ENCODE data around the gene CHD1. TPM values are rescaled to one million over a fixed set of nuclear protein-coding genes. Genes with fewer than 3 reads are reported as not detected.

Gene CHD1
- polyA plus RNA-seq, 1 experiment: 26.4 TPM

DNA sequence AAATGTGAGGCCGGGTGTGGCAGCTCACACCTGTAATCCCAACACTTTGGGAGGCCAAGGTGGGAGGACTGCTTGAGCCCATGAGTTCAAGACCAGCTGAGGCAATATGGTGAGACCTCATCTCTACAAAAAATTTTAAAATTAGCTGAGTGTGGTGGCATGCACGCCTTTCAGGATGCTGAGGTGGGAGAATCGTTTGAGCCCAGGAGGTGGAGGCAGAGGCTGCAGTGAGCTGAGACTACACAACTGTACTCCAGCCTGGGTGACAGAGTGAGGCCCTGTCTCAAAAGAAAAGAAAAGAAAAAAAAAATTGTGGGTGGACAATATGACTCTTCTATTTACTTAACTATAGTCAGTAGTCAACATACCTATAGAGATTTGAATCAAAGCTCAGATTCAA lies 4.8 kb downstream of the CHD1 start:
- CTCF ChIA-PET: interaction anchor here (1.0 to 3.3 kb wide), 2 partner anchors 17 to 109 kb away, joined by 3 to 14 read pairs; no protein-coding TSS in a partner anchor
- no peak for DNase-seq (ENCODE audit: low read depth, low spot score)

DNA sequence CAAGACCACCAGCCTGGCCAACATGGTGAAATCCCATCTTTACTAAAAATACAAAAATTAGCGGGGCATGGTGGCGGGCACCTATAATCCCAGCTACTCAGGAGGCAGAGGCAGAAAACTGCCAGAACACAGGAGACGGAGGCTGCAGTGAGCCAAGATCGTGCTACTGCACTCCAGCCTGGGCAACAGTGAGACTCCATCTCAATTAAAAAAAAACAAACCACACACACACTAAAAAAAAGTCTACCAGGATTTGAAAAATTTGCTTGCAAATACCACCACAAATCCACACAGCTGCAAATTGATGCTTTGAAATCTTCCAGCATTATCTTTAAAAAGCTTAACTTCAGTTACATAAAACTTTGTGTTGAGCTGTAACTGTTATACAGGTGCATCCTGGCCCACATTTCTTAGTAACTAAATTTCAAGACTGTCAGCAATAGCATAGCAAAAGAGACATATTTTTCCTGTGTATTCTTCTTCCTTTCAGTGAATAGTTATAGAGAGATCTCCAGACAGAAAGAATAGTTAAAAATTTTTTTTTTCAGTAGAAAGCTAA lies 6.8 kb downstream of the CHD1 start:
- H3K27ac ChIP-seq (ENCODE audit: low read depth, low read length): no peak overlapping the region
- H3K4me3 ChIP-seq (ENCODE audit: low read depth, low read length): no peak overlapping the region
- CTCF ChIA-PET: interaction anchor here (0.9 to 1.3 kb wide), 2 partner anchors 18 to 110 kb away, joined by 3 to 4 read pairs; no protein-coding TSS in a partner anchor
- POLR2A ChIA-PET: no interaction called here
- H3K9me3 ChIP-seq (ENCODE audit: control insufficient read depth, insufficient read depth, low read length): no peaks in the 10 kb centered on the region
- no peaks in the 10 kb centered on the region for H3K27me3 ChIP-seq (ENCODE audit: control insufficient read depth, insufficient read depth, low read length)
- no peak for DNase-seq (ENCODE audit: low read depth, low spot score)
- TF ChIP-seq, protein P1, sequence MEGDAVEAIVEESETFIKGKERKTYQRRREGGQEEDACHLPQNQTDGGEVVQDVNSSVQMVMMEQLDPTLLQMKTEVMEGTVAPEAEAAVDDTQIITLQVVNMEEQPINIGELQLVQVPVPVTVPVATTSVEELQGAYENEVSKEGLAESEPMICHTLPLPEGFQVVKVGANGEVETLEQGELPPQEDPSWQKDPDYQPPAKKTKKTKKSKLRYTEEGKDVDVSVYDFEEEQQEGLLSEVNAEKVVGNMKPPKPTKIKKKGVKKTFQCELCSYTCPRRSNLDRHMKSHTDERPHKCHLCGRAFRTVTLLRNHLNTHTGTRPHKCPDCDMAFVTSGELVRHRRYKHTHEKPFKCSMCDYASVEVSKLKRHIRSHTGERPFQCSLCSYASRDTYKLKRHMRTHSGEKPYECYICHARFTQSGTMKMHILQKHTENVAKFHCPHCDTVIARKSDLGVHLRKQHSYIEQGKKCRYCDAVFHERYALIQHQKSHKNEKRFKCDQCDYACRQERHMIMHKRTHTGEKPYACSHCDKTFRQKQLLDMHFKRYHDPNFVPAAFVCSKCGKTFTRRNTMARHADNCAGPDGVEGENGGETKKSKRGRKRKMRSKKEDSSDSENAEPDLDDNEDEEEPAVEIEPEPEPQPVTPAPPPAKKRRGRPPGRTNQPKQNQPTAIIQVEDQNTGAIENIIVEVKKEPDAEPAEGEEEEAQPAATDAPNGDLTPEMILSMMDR (IDR thresholded peaks at IDR 0.05; ENCODE audit: low read depth, low read length): no peak

More for the DNA sequence above, 4.8 kb downstream of the CHD1 start:
- H3K27me3 ChIP-seq (ENCODE audit: control insufficient read depth, insufficient read depth, low read length): no peaks in the 10 kb centered on the region
- POLR2A ChIA-PET: no interaction called here
- H3K27ac ChIP-seq (ENCODE audit: low read depth, low read length): no peak overlapping the region
- no peaks in the 10 kb centered on the region for H3K9me3 ChIP-seq (ENCODE audit: control insufficient read depth, insufficient read depth, low read length)
- H3K4me3 ChIP-seq (ENCODE audit: low read depth, low read length): no peak overlapping the region
- TF ChIP-seq, protein P1 (IDR thresholded peaks at IDR 0.05; ENCODE audit: low read depth, low read length): no peak

DNA sequence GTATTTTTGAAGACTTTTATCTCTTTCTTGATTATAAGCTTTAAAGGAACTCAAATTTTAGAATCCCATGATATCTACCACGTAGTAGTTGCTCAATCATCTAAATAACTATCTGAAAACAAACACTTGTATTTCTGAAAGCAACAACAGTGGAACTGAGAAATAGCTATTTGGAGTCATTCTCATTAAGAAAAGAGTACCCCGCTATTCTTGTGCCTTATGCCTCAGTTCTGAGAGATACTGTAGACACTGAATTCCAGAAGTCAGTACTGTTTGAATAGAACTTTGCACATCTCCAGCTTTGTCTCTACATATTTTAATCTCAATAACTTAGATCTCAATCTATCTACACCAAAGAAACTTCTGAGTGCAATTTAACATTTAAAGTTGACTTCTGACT lies 11.4 kb downstream of the CHD1 start:
- Histone ChIP-seq H3K27me3 (ENCODE audit: control insufficient read depth, insufficient read depth, low read length) (no peaks in the 10 kb centered on the region), H3K9me3 (ENCODE audit: control insufficient read depth, insufficient read depth, low read length) (no peaks in the 10 kb centered on the region), H3K4me3 (ENCODE audit: low read depth, low read length) (no peak overlapping the region), H3K27ac (ENCODE audit: low read depth, low read length) (no peak overlapping the region)
- ChIA-PET CTCF (interaction anchor here (1.3 to 1.6 kb wide), 2 partner anchors 12 to 115 kb away, joined by 6 read pairs; no protein-coding TSS in a partner anchor), POLR2A (interaction anchor here (1.2 to 1.5 kb wide), 2 partner anchors 11 to 12 kb away, joined by 3 to 4 read pairs; partner anchors contain the start of gene CHD1)
- DNase-seq (ENCODE audit: low read depth, low spot score): no peak
- TF ChIP-seq, protein P1 (IDR thresholded peaks at IDR 0.05; ENCODE audit: low read depth, low read length): no peak

DNA sequence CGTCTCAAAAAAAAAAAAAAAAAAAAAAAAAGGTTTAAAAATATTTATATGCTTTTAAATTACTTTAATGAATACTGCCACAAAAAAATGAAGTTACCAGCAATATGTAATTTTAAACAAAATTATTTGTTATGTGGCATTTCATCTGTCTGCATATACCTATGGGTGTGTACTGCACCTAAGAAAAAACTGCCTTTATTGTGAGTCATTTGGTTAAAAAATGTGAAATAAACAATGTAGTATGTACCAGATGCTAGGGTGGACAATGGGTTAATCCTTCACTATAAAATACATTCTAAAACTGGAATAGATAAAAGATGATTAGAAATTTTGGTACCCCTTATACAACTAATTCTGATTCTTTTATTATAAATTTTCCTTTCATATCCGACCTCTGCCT lies 12.3 kb downstream of the CHD1 start:
- no peaks in the 10 kb centered on the region for H3K27me3 ChIP-seq (ENCODE audit: control insufficient read depth, insufficient read depth, low read length)
- ChIA-PET CTCF (interaction anchor here (1.3 kb wide), 1 partner anchor 116 kb away, joined by 6 read pairs; no protein-coding TSS in a partner anchor), POLR2A (interaction anchor here (1.5 kb wide), 1 partner anchor 13 kb away, joined by 4 read pairs; no protein-coding TSS in a partner anchor)
- TF ChIP-seq, protein P1 (IDR thresholded peaks at IDR 0.05; ENCODE audit: low read depth, low read length): no peak
- H3K9me3 ChIP-seq (ENCODE audit: control insufficient read depth, insufficient read depth, low read length): no peaks in the 10 kb centered on the region
- H3K4me3 ChIP-seq (ENCODE audit: low read depth, low read length): no peak overlapping the region
- DNase-seq (ENCODE audit: low read depth, low spot score): no peak
- no peak overlapping the region for H3K27ac ChIP-seq (ENCODE audit: low read depth, low read length)

DNA sequence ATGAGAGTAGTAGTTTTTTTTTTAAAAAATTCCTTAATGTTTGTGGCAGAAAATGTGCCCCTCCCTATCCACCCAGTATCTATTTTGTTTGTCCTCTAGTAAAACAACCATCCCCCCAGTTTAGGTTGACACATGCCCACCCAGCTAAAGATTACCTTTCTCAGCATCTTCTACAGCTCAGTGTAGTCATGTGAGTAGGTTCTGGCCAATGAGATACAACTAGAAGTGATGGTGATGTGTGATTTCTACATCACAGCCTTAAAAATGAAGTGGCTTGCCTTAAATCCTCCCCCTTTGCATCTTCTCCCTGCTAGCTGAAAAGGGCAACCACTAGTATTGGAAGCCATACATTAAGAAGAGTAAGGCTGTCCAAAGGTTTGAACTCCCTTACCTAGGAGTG lies 14.9 kb downstream of the CHD1 start:
- POLR2A ChIA-PET: no interaction called here
- Histone ChIP-seq H3K4me3 (ENCODE audit: low read depth, low read length) (no peak overlapping the region), H3K27me3 (ENCODE audit: control insufficient read depth, insufficient read depth, low read length) (no peaks in the 10 kb centered on the region), H3K9me3 (ENCODE audit: control insufficient read depth, insufficient read depth, low read length) (no peaks in the 10 kb centered on the region), H3K27ac (ENCODE audit: low read depth, low read length) (no peak overlapping the region)
- DNase-seq (ENCODE audit: low read depth, low spot score): no peak
- TF ChIP-seq, protein P1 (IDR thresholded peaks at IDR 0.05; ENCODE audit: low read depth, low read length): no peak
- CTCF ChIA-PET: interaction anchor here (1.8 to 2.0 kb wide), 2 partner anchors 119 to 146 kb away, joined by 11 to 12 read pairs; no protein-coding TSS in a partner anchor
